Limb (tissue), 2 donors: ENCODE results near the gene RYR2.
"Not testable (repeated sequence)": the region's sequence is repeated elsewhere in the genome, so short reads cannot be mapped to it uniquely, and the experiment has no call there.

Experiments used
- DNase-seq, 2 donors: peaks; one replicate each; pipeline ENCODE4 v3.0.0-alpha.2; 2016; ENCODE audit errors: extremely low spot score in 2 of 2

The RYR2 gene

GRCh38 chr1:237141502-237141901 lies 99.5 kb downstream of the RYR2 start:
- DNase-seq, result no peak

- no peak for DNase-seq
Observed at GRCh38 chr1:237145379-237146135, 103.6 kb downstream of the RYR2 start.

GRCh38 chr1:237146241-237146640 lies 104.3 kb downstream of the RYR2 start:
- DNase-seq, result peak; percentile 31 to 72

GRCh38 chr1:237149857-237150256 lies 107.9 kb downstream of the RYR2 start:
- no peak for DNase-seq

- DNase-seq, result not testable (repeated sequence)
Observed at GRCh38 chr1:237151979-237152378, 110.0 kb downstream of the RYR2 start.

- DNase-seq, result no peak
Observed at GRCh38 chr1:237152506-237153335, 110.7 kb downstream of the RYR2 start.

- DNase-seq, result no peak
Observed at GRCh38 chr1:237154157-237154556, 112.2 kb downstream of the RYR2 start.

- no peak for DNase-seq
Observed at GRCh38 chr1:237164406-237165352, 122.7 kb downstream of the RYR2 start.

GRCh38 chr1:237166086-237166485 lies 124.1 kb downstream of the RYR2 start:
- DNase-seq, result no peak

- no peak for DNase-seq
Observed at GRCh38 chr1:237166593-237167101, 124.7 kb downstream of the RYR2 start.

GRCh38 chr1:237170149-237170548 lies 128.2 kb downstream of the RYR2 start:
- no peak for DNase-seq

- no peak for DNase-seq
Observed at GRCh38 chr1:237171454-237172117, 129.6 kb downstream of the RYR2 start.

- no peak for DNase-seq
Observed at GRCh38 chr1:237172118-237172485, 130.1 kb downstream of the RYR2 start.

- DNase-seq, result peak; percentile 35 to 36
Observed at GRCh38 chr1:237179503-237179902, 137.5 kb downstream of the RYR2 start.

- no peak for DNase-seq
Observed at GRCh38 chr1:237180256-237180655, 138.3 kb downstream of the RYR2 start.

- peak in 1 of 2 donors; percentile 34 for DNase-seq
Observed at GRCh38 chr1:237181743-237182317, 139.8 kb downstream of the RYR2 start.

- DNase-seq, result no peak
Observed at GRCh38 chr1:237183963-237184540, 142.1 kb downstream of the RYR2 start.

- DNase-seq, result no peak
Observed at GRCh38 chr1:237186675-237187074, 144.7 kb downstream of the RYR2 start.

- no peak for DNase-seq
Observed at GRCh38 chr1:237187842-237188241, 145.9 kb downstream of the RYR2 start.

GRCh38 chr1:237191403-237191802 lies 149.4 kb downstream of the RYR2 start:
- no peak for DNase-seq
